Sigmoid colon (tissue), 7 donors: Measurements from ENCODE around the gene DOC2A. TPM values are rescaled to one million over a fixed set of nuclear protein-coding genes. Genes with fewer than 3 reads are reported as not detected.

Experiments
- DNase-seq: peaks from one replicate; pipeline ENCODE4 v3.0.0-alpha.2; 2019
- H3K27ac ChIP-seq, 4 donors: fragments of 200-600 bp; sonication (generic); one replicate each; pipeline ENCODE4 v1.5.1; 2016 to 2019; ENCODE audit warnings: mild to moderate bottlenecking in 1 of 4
- H3K27me3 ChIP-seq, 3 donors: fragments of 200-600 bp; sonication (generic); one replicate each; pipeline ENCODE4 v1.5.1; 2019; ENCODE audit warnings: mild to moderate bottlenecking in 1 of 3
- H3K36me3 ChIP-seq, 4 donors: fragments of 200-600 bp; sonication (generic); one replicate each; pipeline ENCODE4 v1.5.1; 2016 to 2019
- H3K4me1 ChIP-seq, 4 donors: fragments of 200-600 bp; sonication (generic); one replicate each; pipeline ENCODE4 v1.5.1; 2017 to 2019
- H3K4me3 ChIP-seq, 4 donors: fragments of 200-600 bp; sonication (generic); one replicate each; pipeline ENCODE4 v1.5.1; 2017 to 2019; ENCODE audit warnings: mild to moderate bottlenecking in 2 of 4, moderate library complexity in 1 of 4
- H3K9me3 ChIP-seq, 4 donors: fragments of 200-600 bp in 3 of 4; sonication (generic) in 3 of 4; one replicate each; pipeline versions ENCODE4 v1.5.1 to v1.6.1; 2013 to 2019
- EP300 ChIP-seq, 4 donors: sonication (generic); formaldehyde crosslinking; IDR thresholded peaks; one replicate each; pipeline ENCODE4 v1.6.1; 2017; ENCODE audit warnings: antibody characterized with exemption in 4 of 4
- POLR2A ChIP-seq, 2 donors: fragments of 450-650 bp; IDR thresholded peaks; one replicate each; pipeline ENCODE4 v1.6.1; 2016; ENCODE audit warnings: antibody characterized with exemption in 2 of 2, mild to moderate bottlenecking in 2 of 2, moderate library complexity in 2 of 2
- POLR2AphosphoS5 ChIP-seq, 4 donors: sonication (generic); formaldehyde crosslinking; IDR thresholded peaks; one replicate each; pipeline ENCODE4 v1.6.1; 2017; ENCODE audit warnings: antibody characterized with exemption in 4 of 4
- WGBS, 2 donors: extraction: QIAGEN DNeasy Blood & Tissue Kit; methylation state at CpG; one replicate each; pipeline ENCODE4 v1.1.7; 2013; 5-methylcytosine and 5-hydroxymethylcytosine counted together
- intact Hi-C: fragments of 100-400 bp; cut with DNase I; formaldehyde crosslinking; loops from one replicate; pipeline ENCODE4 v1.15.1; 2023
- polyA plus RNA-seq, 3 donors: library from polyadenylated mRNA; stranded (reverse); fragments of 200-250 nt; gene quantifications; one replicate each; pipeline ENCODE4 v1.2.3, GENCODE V29; 2013
- total RNA-seq, 4 donors: library from RNA; depleted of rRNA; stranded (reverse); fragments of >200 nt; gene quantifications; one replicate each; pipeline ENCODE4 v1.1.0, GENCODE V29; 2016
- TF ChIP-seq, protein P1 (sequence below), 4 experiments: fragments of 450-650 bp in 3 of 4; fragments of 200-600 bp in 1 of 4; IDR thresholded peaks; one replicate each; pipeline ENCODE4 v1.5.1; 2016 to 2019; ENCODE audit warnings: antibody characterized with exemption in 4 of 4, mild to moderate bottlenecking in 3 of 4, moderate library complexity in 2 of 4
- donor health status: healthy with polysubstance abuse.
- donor health status: Bipolar disorder and iron deficiency.
- donor health status: healthy.

Gene DOC2A
- total and polyA plus RNA-seq, 7 donors: 0.36 to 4.6 (median 1.8) TPM; not detected in 2

DNA sequence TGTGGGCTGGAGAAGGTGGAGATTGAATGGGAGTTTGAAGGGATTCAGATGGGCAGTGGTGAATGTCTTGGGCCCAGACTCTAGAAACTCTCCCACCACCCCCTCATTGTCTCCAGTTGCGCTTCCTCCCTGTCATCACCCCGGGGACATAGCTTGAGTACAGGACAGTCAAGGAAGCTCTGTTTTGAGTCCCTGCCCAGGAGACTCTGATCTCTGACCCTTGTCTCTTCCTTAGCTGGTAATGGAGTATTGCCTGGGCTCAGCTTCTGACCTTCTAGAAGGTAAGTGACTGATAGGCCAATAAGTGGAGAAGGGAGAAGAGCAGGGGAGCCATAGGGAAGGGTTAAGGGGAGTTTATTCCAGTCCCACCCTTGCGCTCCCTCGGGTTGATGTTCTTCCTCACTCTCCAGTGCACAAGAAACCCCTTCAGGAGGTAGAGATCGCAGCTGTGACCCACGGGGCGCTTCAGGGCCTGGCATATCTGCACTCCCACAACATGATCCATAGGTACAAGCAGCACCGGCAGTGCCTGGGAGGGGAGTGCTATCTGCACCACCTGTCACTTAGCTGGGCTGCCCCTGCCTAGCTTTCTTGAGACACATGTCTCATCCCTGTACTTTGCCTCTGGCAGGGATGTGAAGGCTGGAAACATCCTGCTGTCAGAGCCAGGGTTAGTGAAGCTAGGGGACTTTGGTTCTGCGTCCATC lies 32.1 kb downstream of the DOC2A start:
- intact Hi-C loops: no loop called here
- Histone ChIP-seq H3K27ac (peak overlapping the region in 1 of 4 donors; percentile 34), H3K4me3 (no peak overlapping the region), H3K4me1 (peaks cover 0 to 35% (median 30%) of the 10 kb centered on the region in 4 donors), H3K36me3 (peaks cover 38 to 61% (median 58%) of the 10 kb centered on the region in 4 donors), H3K27me3 (no peaks in the 10 kb centered on the region), H3K9me3 (no peaks in the 10 kb centered on the region)
- DNase-seq: no peak
- TF ChIP-seq POLR2A (IDR thresholded peaks at IDR 0.05) (no peak), EP300 (IDR thresholded peaks at IDR 0.05) (no peak), POLR2AphosphoS5 (IDR thresholded peaks at IDR 0.05) (no peak)
- TF ChIP-seq, protein P1, sequence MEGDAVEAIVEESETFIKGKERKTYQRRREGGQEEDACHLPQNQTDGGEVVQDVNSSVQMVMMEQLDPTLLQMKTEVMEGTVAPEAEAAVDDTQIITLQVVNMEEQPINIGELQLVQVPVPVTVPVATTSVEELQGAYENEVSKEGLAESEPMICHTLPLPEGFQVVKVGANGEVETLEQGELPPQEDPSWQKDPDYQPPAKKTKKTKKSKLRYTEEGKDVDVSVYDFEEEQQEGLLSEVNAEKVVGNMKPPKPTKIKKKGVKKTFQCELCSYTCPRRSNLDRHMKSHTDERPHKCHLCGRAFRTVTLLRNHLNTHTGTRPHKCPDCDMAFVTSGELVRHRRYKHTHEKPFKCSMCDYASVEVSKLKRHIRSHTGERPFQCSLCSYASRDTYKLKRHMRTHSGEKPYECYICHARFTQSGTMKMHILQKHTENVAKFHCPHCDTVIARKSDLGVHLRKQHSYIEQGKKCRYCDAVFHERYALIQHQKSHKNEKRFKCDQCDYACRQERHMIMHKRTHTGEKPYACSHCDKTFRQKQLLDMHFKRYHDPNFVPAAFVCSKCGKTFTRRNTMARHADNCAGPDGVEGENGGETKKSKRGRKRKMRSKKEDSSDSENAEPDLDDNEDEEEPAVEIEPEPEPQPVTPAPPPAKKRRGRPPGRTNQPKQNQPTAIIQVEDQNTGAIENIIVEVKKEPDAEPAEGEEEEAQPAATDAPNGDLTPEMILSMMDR (IDR thresholded peaks at IDR 0.05): no peak
- WGBS, 2 donors: 93 to 96% methylated on average over 9 of the region's 9 CpGs

- 96% methylated on average over 9 of the region's 9 CpGs for WGBS, 2 donors
- Histone ChIP-seq H3K9me3 (no peaks in the 10 kb centered on the region), H3K27ac (peak overlapping the region in 1 of 4 donors; percentile 34), H3K36me3 (peaks cover 31 to 55% (median 51%) of the 10 kb centered on the region in 4 donors), H3K4me3 (no peak overlapping the region), H3K27me3 (no peaks in the 10 kb centered on the region), H3K4me1 (peaks cover 0 to 35% (median 31%) of the 10 kb centered on the region in 4 donors)
- intact Hi-C loops: no loop called here
- DNase-seq: no peak
- TF ChIP-seq, protein P1 (IDR thresholded peaks at IDR 0.05): no peak
- no peak for TF ChIP-seq EP300 (IDR thresholded peaks at IDR 0.05)
- no peak for TF ChIP-seq POLR2A (IDR thresholded peaks at IDR 0.05)
- no peak for TF ChIP-seq POLR2AphosphoS5 (IDR thresholded peaks at IDR 0.05)
These were observed 32.7 kb downstream of the DOC2A start for GRCh38 chr16:29978081-29978480.

DNA sequence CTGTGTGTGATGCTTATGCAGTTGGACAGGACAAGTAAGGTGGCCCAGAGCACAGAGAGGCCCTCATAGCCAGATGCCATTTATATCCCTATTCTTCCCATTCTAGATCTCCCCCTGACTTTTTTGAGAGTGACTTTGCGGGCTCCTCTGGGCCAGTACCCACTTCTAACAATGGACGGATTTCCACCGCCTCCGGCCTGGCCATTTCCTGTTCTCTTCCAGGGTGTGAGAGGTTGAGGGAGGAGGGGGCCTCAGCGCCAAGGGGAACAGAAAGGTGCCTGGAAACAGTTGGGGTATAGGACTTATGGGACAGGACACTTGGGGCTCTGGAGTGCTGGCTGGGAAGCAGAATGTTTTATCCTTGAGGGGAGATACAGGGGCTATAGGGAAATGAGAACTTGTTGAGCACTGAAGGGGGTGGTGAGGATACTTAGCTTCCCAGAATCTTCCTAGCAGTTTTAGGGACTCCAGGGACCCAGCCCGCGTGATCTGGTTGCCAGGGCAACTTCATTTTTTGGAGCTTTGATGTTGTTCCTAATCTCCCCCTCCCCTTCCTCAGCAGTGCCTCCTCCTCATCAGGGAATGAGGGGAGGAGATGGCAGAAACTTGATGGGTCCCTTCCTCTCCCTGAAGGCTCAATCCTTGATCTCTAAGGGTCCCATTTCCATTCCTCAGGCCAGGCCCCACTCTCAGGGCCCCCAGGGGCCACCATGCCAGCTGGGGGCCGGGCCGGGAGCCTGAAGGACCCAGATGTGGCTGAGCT lies 33.6 kb downstream of the DOC2A start:
- intact Hi-C loops: no loop called here
- no peak for TF ChIP-seq EP300 (IDR thresholded peaks at IDR 0.05)
- TF ChIP-seq, protein P1 (IDR thresholded peaks at IDR 0.05): no peak
- no peak for TF ChIP-seq POLR2A (IDR thresholded peaks at IDR 0.05)
- TF ChIP-seq POLR2AphosphoS5 (IDR thresholded peaks at IDR 0.05): no peak
- no peaks in the 10 kb centered on the region for H3K9me3 ChIP-seq
- H3K36me3 ChIP-seq: peaks cover 25 to 47% (median 44%) of the 10 kb centered on the region in 4 donors
- no peak for DNase-seq
- H3K4me3 ChIP-seq: no peak overlapping the region
- peaks cover 0 to 35% (median 32%) of the 10 kb centered on the region in 4 donors for H3K4me1 ChIP-seq
- no peaks in the 10 kb centered on the region for H3K27me3 ChIP-seq
- 89 to 95% methylated on average over 9 of the region's 9 CpGs for WGBS, 2 donors
- H3K27ac ChIP-seq: peak overlapping the region; percentile 1 to 92 (median 27)

DNA sequence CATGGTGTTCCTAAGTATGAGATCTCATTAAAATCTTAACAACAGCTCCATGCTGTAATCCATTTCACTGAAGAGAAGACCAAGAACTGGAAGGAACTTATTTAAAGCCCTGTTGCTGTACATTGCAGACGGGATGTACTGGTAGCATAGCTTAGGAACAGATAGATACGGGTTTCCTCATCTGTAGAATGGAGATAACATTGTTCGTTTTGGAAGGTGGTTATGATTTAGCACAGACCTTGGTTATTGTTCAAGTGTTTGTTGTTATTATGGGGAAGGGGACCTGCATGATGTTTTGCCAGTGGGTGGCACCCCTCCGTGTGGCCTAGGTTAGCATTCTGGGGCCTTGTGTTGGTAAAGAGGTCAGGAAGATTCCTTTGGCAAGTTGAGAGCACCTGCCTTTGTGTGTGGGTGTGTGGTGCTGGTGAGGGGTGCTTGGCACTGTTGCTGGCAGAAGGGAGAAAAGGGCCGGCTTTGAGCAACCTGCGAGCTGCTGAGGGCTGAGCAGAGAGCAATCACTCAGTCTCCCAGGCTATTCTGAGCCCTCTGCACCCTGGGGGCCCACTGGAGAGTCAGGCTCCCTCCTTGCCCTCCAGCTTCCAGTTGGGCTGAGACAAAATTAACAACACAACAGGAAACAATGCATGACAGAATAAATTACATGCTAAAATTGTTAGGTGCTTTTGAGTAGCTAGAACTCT lies 34.9 kb downstream of the DOC2A start:
- peak overlapping the region; percentile 1 to 93 (median 56) for H3K27ac ChIP-seq
- H3K36me3 ChIP-seq: peaks cover 18 to 44% (median 34%) of the 10 kb centered on the region in 4 donors
- no peaks in the 10 kb centered on the region for H3K9me3 ChIP-seq
- DNase-seq: no peak
- TF ChIP-seq, protein P1 (IDR thresholded peaks at IDR 0.05): no peak
- TF ChIP-seq POLR2AphosphoS5 (IDR thresholded peaks at IDR 0.05) (no peak), POLR2A (IDR thresholded peaks at IDR 0.05) (no peak), EP300 (IDR thresholded peaks at IDR 0.05) (no peak)
- H3K4me1 ChIP-seq: peaks cover 0 to 35% (median 32%) of the 10 kb centered on the region in 4 donors
- WGBS, 2 donors: 26 to 30% methylated on average over 6 of the region's 6 CpGs
- intact Hi-C loops: no loop called here
- no peaks in the 10 kb centered on the region for H3K27me3 ChIP-seq
- peak overlapping the region in 2 of 4 donors; percentile 82 to 86 for H3K4me3 ChIP-seq
